HG02981 (cell line): ENCODE data around the gene SKIDA1.

Source experiments
- ATAC-seq: cut with Tn5 transposase; IDR thresholded peaks from one replicate; pipeline ENCODE4 v1.9.1; 2021; ENCODE audit warnings: mild to moderate bottlenecking, moderate library complexity; ENCODE audit not compliant: unreplicated experiment

The SKIDA1 gene

DNA sequence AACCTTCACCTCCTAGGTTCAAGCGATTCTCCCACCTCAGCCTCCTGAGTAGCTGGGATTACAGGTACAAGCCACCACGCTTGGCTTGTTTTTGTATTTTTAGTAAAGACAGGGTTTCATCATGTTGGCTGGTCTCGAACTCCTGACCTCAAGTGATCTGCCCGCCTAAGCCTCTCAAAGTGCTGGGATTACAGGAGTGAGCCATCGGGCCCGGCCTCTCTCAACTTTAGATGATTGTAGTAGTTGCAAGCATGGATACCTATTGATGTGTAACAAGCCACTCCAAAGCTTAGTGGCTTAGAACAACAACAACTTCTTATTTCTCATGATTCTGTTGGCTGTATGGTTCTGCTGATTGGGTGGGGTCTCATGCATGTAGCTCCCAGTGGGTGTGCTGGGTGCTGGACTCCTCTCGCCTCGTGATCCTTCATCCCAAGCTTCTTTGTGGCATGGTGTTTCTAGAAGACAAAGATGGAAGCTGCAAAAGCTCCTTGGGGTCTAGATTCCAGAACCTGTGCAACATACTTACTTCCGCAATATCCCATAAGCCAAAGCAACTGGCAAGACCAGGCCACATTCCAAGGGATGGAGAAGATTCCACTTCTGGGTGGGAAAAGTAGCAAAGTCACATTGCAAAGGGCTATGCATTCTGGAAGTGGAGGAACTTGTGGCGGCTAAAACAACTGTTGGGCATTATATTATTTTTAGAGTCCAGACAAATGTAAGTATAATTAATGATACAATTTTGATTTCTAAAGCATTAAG is 37.9 kb downstream of the SKIDA1 start:
- no peak for ATAC-seq

DNA sequence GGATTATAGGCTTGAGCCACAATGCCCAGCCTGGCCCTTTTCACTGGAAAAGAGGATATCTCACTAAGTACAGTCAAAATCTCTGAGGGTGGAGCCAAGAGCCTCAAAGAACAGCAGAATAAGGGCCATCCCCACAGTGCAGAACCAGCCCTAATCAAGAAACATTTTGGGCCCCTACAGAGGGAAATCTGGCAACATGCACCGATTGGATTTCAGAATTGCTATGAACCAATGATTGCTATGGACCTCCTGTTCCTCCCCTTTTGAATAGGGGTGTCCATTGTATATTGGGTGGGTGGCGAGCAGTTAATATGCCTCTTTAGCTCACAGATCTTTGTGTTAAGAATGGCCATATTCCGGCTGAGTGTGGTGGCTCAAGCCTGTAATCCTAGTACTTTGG is 42.7 kb downstream of the SKIDA1 start:
- ATAC-seq: no peak

DNA sequence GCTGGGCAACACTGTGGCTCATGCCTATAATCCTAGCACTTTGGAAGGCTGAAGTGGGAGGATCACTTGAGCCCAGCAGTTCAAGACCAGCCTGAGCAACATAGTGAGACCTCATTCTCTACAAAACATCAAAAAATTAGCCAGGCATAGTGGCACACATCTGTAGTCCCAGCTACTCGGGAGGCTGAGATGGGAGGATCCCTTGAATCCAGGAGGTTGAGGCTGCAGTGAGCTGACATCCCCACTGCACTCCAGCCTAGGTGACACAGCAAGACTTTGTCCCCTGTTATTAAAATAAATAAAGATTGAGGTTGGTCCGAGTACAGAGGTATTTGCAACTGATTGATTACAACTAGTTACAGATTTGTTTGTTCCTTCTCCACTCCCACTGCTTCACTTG is 44.1 kb downstream of the SKIDA1 start:
- ATAC-seq: no peak

DNA sequence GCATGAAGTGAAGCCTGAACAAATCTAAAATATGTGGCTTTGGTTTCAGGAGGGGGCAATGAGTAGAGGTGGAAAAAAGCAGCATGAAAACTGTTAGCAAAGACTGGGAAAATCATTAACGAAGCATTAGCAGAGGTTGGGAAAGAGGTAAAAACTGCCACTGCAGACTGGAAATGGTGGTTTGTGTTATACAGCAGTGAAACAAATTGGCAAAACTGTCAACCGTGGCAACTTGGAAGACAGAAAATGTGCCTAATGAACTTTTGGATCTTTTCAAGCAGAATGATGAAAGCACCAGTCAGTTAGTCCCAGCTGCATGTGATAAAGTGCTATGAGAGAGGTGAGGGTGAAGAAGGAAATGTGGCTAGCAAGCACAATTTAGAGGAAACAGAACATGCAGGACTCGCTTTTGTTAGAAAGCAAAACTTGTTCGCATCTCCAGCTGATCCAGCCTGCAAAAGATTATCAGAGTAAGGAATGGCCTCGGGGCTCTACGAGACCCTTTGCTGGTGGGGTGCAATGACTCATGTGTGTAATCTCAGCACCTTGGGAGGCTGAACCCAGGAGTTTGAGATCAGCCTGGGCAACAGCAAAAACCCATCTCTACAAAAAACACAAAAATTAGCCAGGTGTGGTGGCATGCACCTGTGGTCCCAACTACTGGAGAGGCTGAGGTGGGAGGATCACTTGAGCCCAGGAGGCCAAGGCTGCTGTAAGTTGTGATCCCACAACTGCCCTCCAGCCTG is 45.7 kb downstream of the SKIDA1 start:
- no peak for ATAC-seq

DNA sequence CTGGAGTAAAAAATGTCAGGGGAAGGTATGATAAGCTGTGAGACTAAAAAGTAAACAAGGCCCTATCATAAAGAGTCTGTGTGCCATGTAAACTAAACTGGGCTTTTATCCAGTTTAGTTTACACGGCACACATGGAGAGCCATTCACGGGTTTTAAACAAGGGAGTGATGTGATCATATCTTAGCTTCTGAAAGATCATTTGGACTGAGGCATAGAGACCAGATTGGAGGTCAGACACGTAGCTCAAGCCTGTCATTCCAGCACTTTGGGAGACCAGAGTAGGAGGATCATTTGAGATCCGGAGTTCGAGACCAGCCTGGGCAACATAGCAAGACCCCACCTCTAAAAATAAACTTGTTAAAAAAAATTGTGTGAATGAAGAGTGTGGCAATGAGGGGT is 50.1 kb downstream of the SKIDA1 start:
- ATAC-seq: no peak

DNA sequence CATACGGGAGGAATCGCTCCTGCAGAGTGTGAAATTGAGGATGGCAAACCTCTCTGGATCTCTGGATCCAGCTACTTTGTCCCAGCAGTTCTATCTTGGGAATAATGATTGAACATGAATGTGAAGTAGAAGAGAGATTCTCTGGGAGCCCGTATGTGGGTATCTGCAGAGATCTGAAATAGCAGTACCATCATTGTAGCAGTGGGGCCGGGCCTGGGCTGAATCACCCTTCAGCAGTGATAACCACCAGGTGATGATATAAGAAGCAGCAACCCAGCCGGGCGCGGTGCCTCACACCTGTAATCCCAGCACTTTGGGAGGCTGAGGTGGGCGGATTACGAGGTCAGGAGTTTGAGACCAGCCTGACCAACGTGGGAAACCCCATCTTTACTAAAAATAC is 51.9 kb downstream of the SKIDA1 start:
- no peak for ATAC-seq

DNA sequence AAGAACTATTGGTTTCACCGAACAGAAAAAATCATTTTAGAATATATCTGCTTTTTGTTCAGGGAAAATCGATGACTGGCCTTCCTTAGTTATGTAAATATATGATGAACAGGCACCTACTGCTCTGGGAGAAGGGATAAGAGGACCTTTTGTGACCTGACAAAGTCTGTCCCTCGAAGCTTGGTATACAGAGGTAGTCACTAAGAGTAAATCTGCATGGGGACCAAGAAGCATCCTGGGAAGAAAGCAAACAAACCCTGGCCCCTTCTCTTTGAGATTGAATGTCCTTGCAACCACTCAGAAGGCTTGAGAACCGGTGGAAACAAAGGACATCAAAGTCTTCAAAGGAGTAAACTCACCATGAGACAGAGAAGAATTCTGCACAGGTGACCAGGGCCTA is 52.3 kb downstream of the SKIDA1 start:
- ATAC-seq: no peak

DNA sequence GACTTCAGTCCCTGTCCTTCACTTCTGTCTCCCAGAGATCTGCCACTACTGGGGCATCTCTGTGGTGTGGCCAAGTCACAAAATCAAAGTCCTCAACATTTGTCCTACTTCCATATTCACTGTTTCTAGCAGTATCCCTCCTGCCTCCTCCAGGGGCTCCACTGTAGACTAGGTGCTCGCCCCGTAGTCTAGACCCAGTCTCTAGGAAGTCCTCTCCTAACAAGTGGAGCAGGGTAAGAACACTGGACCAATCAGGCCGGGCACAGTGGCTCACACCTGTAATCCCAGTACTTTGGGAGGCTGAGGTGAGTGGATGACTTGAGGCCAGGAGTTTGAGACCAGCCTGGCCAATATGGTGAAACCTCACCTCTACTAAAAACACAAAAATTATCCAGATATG is 57.4 kb downstream of the SKIDA1 start:
- ATAC-seq: no peak

DNA sequence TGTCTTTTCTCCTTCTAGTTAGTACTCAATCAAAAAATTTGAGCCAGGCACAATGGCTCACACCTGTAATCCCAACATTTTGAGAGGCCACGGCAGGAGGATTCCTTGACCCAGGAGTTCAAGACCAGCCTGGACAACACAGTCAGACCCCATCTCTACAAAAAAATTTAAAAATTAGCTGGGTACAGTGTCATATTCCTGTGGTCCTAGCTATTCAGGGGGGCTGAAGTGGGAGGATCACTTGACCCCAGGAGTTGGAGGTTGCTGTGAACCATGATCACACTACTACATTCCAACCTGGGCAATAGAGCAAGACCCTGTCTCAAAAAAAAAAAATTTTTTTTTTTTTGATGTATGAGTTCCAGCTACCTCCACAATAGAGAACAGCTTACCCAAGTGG is 57.8 kb downstream of the SKIDA1 start:
- no peak for ATAC-seq

DNA sequence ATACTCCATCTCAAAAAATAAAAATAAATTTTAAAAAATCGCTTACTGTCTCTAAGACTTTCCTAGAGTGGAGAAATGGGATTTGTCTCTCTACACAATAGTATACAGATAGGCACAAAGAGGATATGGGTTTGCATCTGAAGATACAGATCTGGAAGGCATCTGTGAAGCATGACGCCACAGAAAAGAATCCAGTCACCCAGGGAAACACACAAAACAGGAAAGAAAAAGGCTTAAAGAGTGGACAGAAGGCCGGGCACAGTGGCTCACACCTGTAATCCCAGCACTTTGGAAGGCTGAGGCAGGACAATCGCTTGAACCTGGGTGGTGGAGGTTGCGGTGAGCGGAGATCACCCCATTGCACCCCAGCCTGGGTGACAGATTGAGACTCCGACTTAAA is 61.3 kb downstream of the SKIDA1 start:
- no peak for ATAC-seq
